Progenitor cell of endocrine pancreas (in vitro differentiated cells): ENCODE results near the gene SHQ1. TPM values are rescaled to one million over a fixed set of nuclear protein-coding genes. Genes with fewer than 3 reads are reported as not detected.

Source experiments
- DNase-seq: peaks from one replicate; pipeline ENCODE4 v3.0.0; 2021; ENCODE audit warnings: low spot score; ENCODE audit not compliant: unreplicated experiment
- H3K27ac Mint-ChIP-seq: 2 replicates; pipeline ENCODE4 v1.8.0; 2021; ENCODE audit warnings: mild to moderate bottlenecking, moderate library complexity, mixed read lengths
- H3K27me3 Mint-ChIP-seq: 2 replicates; pipeline ENCODE4 v1.8.0; 2021; ENCODE audit warnings: mixed read lengths
- H3K36me3 Mint-ChIP-seq: 2 replicates; pipeline ENCODE4 v1.8.0; 2022; ENCODE audit warnings: mixed read lengths; ENCODE audit not compliant: insufficient read depth
- H3K4me1 Mint-ChIP-seq: 2 replicates; pipeline ENCODE4 v1.8.0; 2021; ENCODE audit warnings: low read depth, mixed read lengths
- H3K4me3 Mint-ChIP-seq: 2 replicates; pipeline ENCODE4 v1.8.0; 2021; ENCODE audit warnings: low read depth, mild to moderate bottlenecking, moderate library complexity, mixed read lengths
- H3K9me3 Mint-ChIP-seq: 2 replicates; pipeline ENCODE4 v1.8.0; 2021; ENCODE audit warnings: low read depth, mixed read lengths
- CTCF ChIP-seq: fragments of 200-600 bp; sonication (generic); IDR thresholded peaks from one replicate; pipeline ENCODE4 v1.5.0; 2021; ENCODE audit warnings: antibody characterized with exemption, mild to moderate bottlenecking; ENCODE audit not compliant: unreplicated experiment
- total RNA-seq: library from RNA; stranded (reverse); gene quantifications from 2 replicates; pipeline ENCODE4 v1.2.1, GENCODE V29; 2021

Gene SHQ1
- total RNA-seq, 1 donor from 2014 or later: 19.4 TPM

GRCh38 chr3:72862314-72863090 is 14.3 kb upstream of the SHQ1 start:
- Mint-ChIP-seq H3K27ac (no peak overlapping the region), H3K4me3 (no peak overlapping the region), H3K4me1 (no peaks in the 10 kb centered on the region), H3K9me3 (no peaks in the 10 kb centered on the region), H3K36me3 (no peaks in the 10 kb centered on the region), H3K27me3 (no peaks in the 10 kb centered on the region)
- no peak for TF ChIP-seq CTCF
- DNase-seq: no peak

- Mint-ChIP-seq H3K36me3 (no peaks in the 10 kb centered on the region), H3K4me3 (no peak overlapping the region), H3K4me1 (no peaks in the 10 kb centered on the region), H3K27ac (no peak overlapping the region), H3K9me3 (no peaks in the 10 kb centered on the region), H3K27me3 (no peaks in the 10 kb centered on the region)
- no peak for DNase-seq
- TF ChIP-seq CTCF: no peak
Observed at GRCh38 chr3:72860846-72861245, 12.6 kb upstream of the SHQ1 start.

- DNase-seq: no peak
- Mint-ChIP-seq H3K4me1 (no peaks in the 10 kb centered on the region), H3K27me3 (no peaks in the 10 kb centered on the region), H3K27ac (no peak overlapping the region), H3K4me3 (no peak overlapping the region), H3K36me3 (no peaks in the 10 kb centered on the region), H3K9me3 (no peaks in the 10 kb centered on the region)
- no peak for TF ChIP-seq CTCF
Observed at GRCh38 chr3:72860053-72860452, 11.8 kb upstream of the SHQ1 start.

GRCh38 chr3:72855001-72855400 is 6.8 kb upstream of the SHQ1 start:
- no peaks in the 10 kb centered on the region for H3K9me3 Mint-ChIP-seq
- H3K4me3 Mint-ChIP-seq: no peak overlapping the region
- H3K4me1 Mint-ChIP-seq: peaks cover 3% of the 10 kb centered on the region
- no peak for TF ChIP-seq CTCF
- no peak for DNase-seq
- H3K36me3 Mint-ChIP-seq: no peaks in the 10 kb centered on the region
- no peak overlapping the region for H3K27ac Mint-ChIP-seq
- peaks cover 4% of the 10 kb centered on the region for H3K27me3 Mint-ChIP-seq

GRCh38 chr3:72848703-72849081 is 447 bp upstream of the SHQ1 start:
- H3K4me1 Mint-ChIP-seq: peaks cover 17% of the 10 kb centered on the region
- H3K27me3 Mint-ChIP-seq: peaks cover 19% of the 10 kb centered on the region
- no peak for TF ChIP-seq CTCF
- peak overlapping the region; percentile 89 for H3K4me3 Mint-ChIP-seq
- DNase-seq: no peak
- H3K27ac Mint-ChIP-seq: no peak overlapping the region
- no peaks in the 10 kb centered on the region for H3K36me3 Mint-ChIP-seq
- H3K9me3 Mint-ChIP-seq: no peaks in the 10 kb centered on the region
